GM19193 (cell line): ENCODE data around the gene PPARG.
A peak's percentile ranks its signal among the peaks of the same experiment; 100 is the strongest.

Experiments
- POLR2A ChIP-seq: IDR thresholded peaks from 4 replicates; pipeline ENCODE4 v1.6.1; 2011; ENCODE audit not compliant: insufficient read depth, insufficient read length; ENCODE audit errors: extremely low read depth

Gene PPARG

GRCh38 chr3:12273045-12273695, 15.7 kb upstream of the PPARG start:
- TF ChIP-seq POLR2A = no peak

DNA sequence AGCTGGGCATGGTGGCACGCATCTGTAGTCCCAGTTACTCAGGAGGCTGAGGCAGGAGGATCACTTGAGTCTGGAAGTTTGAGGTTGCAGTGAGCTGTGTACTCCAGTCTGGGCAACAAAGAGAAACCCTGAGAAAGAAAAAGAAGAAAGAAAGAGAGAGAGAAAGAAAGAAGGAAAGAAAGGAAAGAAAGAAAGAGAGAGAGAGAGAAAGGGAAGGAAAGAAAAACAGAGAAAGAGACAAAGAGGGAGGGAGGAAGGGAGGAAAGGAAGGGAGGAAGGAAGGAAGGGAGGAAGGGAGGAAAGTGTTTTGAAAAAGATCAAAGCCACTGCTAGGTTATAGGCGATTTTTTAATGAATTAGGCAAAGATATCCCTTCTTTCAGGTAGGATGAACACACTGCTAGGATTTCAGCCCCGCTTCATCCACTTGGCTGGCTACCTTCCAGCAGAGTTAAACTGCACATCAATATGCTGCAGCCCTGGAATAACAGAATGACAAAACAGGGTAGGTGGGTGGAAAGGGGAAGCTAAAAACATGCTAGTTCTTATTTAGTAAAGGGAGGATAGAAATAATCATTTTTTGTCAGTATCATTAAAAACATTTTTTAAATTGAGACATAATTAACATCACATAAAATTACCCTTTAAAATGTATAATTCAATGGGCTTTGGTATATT, 12.8 kb upstream of the PPARG start:
- no peak for TF ChIP-seq POLR2A

DNA sequence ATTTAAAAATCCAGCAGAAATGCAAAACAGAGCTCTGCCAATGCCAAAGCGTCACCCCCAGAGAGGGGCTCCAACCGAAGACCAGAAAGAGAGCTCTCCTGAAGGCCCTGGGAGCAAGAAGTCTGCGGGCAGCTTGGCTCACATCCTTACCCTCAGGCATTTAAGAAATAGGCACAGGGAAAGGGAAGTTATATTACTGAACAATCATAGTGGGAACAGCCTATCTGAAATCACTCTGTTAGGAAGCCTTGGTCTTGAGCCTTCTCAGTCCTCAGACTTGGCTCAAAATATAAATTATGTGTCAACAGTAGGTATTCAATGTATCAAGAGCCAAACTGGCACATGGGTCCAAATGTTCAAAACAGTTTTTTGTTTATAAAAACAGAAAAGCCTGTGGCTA, 10.3 kb upstream of the PPARG start:
- no peak for TF ChIP-seq POLR2A

DNA sequence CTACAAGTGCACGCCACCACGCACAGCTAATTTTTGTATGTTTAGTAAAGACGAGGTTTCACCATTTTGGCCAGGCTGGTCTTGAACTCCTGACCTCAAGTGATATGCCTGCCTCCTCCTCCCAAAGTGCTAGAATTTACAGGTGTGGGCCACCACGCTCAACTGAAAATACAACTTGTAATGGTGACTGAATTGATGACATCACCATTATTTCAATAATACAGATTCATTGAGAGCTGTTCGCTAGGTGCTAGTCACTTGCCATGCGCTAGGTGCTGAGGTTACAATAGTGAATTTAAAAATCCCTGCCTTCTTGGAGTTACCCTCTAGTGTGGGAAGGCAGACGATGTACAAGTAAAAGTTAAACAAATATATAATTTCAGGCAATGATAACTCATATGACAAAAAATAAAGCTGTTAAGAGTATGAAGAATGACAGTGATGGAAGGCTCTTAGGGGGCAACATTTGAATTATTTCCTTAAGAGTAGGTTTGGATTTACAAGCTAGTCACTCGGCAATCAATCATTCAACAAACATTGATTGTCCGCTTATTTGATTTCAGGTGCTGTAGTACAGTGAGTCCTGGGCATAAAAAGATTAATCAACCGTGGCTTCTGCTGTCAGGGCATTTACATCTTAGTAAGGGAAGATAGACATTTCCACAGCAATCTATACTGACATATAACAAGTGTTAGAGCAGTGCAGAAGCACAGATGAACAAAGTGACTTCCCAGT, 9.1 kb upstream of the PPARG start:
- no peak for TF ChIP-seq POLR2A

DNA sequence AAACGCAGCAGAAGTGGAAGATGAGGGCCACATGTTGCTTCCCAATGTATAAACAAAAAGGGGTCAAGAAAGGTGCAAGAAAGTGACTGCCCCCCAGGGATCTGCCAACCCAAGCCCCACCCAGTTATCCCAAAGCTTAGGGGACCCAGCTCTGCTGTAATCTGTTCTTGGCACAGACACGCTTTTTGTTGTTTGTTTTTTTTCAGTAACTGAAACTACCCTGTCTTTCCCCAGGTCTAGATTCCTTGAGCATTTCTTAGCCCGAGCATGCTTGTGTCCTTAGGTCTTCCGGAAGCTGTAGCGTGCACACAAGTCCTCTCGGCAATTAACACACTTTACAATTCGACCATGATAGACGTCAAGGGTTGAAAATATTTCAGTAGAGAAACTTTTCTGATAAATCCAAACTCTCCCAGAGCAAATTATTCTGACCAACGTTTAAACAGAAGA, 8.5 kb upstream of the PPARG start:
- no peak for TF ChIP-seq POLR2A

DNA sequence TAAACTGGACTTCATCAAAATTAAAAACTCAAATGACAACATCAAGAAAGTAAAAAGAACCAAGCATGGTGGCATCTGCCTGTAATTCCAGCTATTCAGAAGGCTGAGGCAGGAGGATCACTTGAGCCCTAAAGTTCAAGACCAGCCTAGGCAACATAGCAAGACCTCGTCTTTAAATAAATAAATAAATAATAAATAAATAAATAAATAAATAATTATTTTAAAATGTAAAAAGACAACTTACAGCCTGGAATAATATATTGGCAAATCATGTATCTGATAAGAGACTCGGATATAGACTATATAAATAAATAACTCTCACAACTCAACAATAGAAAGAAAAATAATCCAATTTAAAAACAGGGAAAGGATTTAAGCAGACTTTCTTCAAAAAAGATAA, 4.3 kb upstream of the PPARG start:
- no peak for TF ChIP-seq POLR2A

DNA sequence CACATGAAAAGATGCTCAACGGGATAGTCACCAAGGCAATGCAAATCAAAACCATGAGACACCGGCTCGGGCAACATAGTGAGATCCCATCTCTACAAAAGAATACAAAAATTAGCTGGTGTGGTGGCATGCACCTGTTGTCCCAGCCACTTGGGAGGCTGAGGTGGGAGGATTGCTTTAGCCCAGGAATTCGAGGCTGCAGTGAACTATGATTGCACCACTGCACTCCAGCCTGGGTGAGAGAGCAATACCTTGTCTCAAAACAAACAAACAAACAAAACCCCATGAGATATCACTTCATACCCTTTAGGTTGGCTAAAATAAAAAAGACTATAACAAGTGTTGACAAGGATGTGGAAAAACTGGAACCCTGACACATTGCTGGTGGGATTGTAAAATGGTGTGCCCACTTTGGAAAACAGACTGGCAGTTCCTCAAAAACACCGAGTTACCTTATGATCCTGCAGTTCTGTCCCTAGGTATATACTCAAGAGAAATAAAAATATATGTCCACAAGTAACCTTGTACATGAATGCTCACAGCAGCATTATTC, 3.8 kb upstream of the PPARG start:
- no peak for TF ChIP-seq POLR2A

GRCh38 chr3:12286504-12286903, 2.4 kb upstream of the PPARG start:
- no peak for TF ChIP-seq POLR2A

DNA sequence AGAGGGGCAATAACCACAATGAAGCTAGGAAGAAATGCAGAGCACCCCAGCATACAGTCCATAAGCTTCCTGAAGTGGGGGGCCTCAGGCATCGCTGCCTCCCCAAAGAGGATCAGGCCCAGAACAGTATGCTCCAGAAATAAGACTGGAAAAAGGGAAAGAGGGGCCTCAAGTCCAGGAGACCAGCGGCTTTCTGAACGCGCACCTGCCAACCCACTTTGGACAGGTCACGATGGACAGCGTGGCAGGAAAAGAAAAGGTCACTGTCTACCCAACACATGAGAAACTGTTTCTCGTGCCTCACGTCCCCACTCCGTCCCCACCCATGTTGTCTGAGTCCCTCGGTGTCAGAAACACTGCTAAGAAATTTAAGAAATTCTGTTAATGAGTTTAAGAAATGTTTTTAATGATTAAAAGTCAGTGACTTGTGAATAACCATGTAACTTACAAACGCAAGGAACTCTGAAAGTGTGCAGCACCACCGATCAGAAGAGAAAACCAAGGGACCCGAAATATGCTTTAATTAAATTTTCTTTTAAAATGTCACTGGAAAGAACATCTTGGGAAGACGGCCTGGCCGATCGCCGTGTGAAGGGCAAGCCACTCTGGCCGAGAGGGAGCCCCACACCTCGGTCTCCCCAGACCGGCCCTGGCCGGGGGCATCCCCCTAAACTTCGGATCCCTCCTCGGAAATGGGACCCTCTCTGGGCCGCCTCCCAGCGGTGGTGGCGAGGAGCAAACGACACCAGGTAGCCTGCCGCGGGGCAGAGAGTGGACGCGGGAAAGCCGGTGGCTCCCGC, 1.7 kb upstream of the PPARG start:
- TF ChIP-seq POLR2A = peak; percentile 23

DNA sequence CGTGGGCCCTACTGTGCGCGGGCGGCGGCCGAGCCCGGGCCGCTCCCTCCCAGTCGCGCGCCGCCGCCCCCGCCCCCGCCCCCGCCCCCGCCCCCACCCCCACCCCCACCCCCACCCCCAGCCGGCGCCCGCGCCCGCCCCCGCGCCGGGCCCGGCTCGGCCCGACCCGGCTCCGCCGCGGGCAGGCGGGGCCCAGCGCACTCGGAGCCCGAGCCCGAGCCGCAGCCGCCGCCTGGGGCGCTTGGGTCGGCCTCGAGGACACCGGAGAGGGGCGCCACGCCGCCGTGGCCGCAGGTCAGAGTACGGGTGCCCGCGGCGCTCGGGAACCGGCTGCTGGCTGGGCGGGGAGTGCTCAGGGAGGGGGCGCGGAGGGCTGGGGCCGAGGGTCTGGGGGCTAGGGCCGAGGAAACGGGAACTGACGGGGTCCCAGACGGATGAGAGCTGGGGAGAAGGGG, 1.1 kb upstream of the PPARG start:
- TF ChIP-seq POLR2A = no peak

GRCh38 chr3:12289524-12289923, 654 bp downstream of the PPARG start:
- no peak for TF ChIP-seq POLR2A

- TF ChIP-seq POLR2A = no peak
These were observed 3.9 kb downstream of the PPARG start for GRCh38 chr3:12292770-12293169.

GRCh38 chr3:12294885-12295580, 6.2 kb downstream of the PPARG start:
- TF ChIP-seq POLR2A = no peak

DNA sequence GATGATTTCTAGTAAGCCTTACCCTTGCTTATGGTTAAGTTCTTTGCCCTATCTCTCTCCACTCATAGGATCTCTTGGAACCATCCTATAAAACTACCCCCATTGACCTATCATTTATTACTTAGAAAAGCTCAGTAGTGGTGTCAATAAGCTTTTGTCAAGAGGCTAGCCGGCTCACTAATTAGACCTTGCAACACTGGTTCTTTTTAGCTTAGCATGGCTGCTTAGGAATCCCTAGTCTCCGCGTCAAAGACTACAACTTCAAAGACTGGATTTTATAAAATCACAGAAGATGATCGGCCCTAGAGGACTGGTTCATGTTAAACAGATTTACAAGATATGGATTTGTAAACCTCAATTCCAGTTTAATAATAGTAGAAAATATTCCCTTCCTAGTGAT, 7.6 kb downstream of the PPARG start:
- no peak for TF ChIP-seq POLR2A
